NCI-H2107 (cell line): ENCODE results near the gene GLRX3.

Source experiments
- DNase-seq: peaks from one replicate; lab custom pipeline; 2025; lab: John Stamatoyannopoulos, UW

The GLRX3 gene

GRCh38 chr10:130137659-130138478 is 1.7 kb downstream of the GLRX3 start:
- DNase-seq, result no peak

DNA sequence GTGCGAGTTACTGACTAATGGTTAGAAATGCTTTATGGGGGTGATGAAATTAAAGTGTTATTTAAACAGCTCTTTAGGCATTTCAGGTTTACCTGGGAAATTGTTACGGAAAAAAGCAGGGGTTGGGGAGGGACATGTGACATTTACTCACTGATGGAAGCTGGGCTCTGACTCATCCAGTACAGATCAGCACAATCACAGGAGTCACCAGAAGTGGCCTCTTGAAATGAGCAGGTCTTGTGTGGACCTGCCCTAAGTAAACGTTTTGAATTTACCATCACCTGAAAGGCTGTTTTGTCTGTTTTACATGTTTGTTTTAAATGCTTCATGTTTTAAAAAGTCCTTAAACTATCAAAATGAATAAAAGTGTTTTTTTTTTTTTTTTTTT is 2.3 kb downstream of the GLRX3 start:
- DNase-seq, result peak; percentile 38

DNA sequence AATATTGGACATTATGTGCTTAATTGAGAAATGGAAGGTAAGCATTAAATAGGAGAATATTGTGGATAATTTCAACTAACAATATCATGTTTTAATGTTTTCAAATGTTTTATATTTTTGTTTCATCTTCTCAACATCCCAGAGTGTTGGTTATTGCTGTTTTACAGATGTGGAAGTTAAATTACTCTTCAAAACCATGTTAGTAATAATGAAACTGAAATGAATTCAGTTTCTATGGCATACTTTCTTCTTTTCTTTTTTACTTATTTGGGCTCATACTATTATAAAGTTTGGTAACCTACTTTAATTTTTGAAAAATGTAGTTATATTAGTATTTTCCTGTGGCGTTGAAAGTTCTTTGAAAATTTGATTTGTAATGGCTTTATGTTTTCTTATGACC is 4.2 kb downstream of the GLRX3 start:
- no peak for DNase-seq

DNA sequence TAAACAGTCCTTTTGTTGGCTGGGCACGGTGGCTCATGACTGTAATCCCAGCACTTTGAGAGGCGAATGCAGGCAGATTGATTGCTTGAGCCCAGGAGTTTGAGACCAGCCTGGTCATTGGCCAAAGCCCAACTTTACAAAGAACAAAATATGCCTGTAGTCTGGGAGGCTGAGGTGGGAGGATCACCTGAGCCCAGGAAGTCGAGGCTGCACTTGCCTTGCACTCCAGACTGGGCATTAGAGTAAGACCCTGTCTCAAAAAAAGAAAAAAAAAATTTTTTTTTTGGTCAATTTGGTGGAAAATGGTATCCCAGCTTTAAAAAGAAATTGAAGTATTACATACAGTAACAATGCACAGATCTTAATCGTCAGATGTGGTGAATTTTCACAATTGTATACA is 4.8 kb downstream of the GLRX3 start:
- no peak for DNase-seq

DNA sequence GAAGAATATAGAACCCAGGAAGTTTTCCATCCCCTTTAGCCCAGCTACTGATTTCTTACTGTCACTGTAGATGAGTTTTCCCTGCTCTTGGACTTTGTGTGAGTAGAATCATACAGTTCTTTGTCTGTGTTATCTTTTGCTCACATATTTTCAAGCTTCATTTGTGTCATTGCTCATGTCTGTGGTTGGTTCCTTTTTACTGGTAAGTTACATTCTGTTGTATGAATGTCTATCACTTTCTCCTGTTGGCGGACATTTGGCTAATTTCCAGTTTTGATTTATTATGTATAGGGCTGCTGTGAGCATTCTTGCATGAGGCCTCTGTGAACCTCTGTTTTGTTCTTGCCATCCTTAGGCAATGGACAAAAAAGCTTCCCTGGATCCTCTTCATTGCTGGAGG is 5.3 kb downstream of the GLRX3 start:
- no peak for DNase-seq

DNA sequence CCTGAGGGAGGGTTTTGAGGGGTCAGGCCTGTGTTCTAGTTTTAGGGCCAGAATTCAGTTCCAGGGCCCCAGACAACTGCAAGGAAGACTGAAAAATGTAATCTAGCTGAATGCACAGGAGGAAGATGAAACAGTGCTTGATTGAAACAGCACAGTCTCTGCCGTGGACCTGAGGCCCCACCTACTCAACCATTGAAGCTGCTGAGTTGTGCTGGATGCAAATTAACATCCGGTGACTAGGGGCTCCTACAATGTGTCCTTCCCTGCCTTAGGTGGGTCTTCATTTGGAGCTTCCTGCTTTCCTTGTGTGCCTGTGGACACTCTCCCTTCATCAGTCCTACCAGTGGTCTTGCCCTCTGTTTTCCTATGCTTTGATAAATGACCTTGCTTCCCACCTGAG is 5.7 kb downstream of the GLRX3 start:
- DNase-seq, result no peak

- DNase-seq, result no peak
Observed at GRCh38 chr10:130146042-130146441, 9.9 kb downstream of the GLRX3 start.

- DNase-seq, result no peak
Observed at GRCh38 chr10:130159192-130159794, 23.1 kb downstream of the GLRX3 start.

- DNase-seq, result no peak
Observed at GRCh38 chr10:130160775-130161174, 24.6 kb downstream of the GLRX3 start.

DNA sequence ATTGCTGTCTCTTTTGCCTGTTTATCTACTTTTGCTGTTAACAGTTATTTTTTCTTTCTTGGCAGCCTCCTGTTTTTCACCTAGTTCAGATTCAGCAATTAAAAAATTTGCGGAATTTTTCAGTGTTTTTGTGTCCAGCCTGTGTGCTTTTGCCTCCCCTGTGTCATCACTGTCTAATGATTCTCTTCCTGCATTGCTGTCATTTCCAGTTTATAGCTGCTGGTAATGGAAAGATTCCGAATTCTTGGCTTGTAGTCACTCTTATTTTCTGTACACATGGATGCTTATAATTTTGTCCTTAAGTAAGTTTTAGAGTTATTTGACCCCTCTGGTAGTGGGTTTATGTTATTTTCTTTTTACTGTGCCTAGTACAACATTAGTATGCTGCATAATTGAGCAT is 25.1 kb downstream of the GLRX3 start:
- DNase-seq, result no peak

DNA sequence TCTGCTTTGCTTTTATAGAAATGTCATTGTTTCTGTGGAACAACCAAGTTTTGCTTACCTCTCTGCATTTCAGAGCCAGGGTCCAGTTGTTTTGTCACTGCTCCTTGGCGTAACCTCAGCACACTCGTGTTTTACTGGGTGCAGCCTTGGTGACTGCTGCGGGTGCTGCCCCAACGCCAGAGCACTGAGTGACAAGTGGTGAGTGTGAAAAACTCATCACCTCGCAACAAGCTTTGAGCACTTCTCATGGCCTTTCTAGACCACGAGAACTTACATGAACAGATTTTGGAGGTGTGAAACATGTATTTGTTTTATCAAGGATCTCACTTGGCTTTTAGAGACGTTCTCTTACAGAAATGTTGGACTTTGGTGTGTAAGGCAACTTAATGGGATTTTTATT is 31.0 kb downstream of the GLRX3 start:
- no peak for DNase-seq

DNA sequence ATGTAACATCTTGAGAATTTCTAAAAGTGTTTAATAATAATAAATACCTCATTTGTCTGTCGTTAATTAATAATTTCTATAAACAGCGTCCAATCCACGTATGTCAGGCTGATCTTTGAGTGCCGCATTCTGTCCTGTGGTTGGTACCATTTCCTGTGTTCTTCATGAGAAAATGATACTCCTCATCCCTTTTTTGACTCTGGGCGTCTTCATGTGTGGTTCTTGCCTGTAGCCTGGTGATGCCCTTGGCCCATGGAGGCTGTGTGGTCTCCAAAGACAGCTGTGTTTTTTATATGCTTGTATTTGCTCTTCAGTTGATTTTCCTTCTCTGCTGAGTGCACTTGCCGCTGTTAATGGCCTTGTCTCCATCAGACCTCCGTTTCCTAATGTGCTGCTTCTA is 31.5 kb downstream of the GLRX3 start:
- no peak for DNase-seq

- no peak for DNase-seq
Observed at GRCh38 chr10:130169136-130169859, 33.1 kb downstream of the GLRX3 start.

- no peak for DNase-seq
Observed at GRCh38 chr10:130171196-130171595, 35.0 kb downstream of the GLRX3 start.

DNA sequence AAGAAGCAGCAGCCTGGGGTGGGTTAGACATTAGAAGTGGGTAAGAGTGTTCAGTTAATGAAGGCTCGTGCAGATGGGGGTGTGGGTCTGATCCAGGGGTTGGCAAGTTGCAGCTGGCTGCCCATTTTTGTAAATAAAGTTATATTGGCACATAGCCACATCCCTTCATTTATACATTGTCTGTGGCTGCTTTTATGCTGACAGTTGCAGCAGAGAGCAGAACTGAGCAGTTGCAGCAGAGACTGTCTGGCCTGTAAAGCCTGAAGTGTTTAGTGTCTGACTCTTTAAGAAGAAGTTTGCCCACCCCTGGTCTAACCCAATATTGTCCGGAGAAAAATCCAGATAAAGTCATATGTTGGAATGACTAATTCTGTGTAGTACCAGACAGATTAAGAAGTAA is 38.1 kb downstream of the GLRX3 start:
- no peak for DNase-seq

GRCh38 chr10:130175074-130175473 is 38.9 kb downstream of the GLRX3 start:
- DNase-seq, result no peak

DNA sequence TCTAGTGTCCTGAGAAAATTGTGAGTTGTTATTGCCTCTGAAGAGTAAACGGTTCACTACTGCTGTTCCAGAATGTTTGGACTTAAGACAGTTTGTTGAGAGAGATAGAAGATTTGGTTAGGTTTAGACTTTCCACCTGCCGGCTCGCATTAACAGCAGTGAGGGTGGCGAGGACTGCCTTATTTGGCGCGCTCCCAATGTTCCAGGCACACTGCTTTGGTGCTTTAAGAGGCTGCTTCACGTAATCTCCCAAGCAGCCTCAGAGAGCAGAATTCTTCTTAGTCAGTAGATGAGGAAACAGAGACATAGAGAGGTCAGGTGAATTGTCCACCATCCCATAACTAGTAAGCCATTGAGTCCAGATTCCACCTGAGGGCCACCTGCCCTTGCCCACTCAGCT is 41.1 kb downstream of the GLRX3 start:
- no peak for DNase-seq

DNA sequence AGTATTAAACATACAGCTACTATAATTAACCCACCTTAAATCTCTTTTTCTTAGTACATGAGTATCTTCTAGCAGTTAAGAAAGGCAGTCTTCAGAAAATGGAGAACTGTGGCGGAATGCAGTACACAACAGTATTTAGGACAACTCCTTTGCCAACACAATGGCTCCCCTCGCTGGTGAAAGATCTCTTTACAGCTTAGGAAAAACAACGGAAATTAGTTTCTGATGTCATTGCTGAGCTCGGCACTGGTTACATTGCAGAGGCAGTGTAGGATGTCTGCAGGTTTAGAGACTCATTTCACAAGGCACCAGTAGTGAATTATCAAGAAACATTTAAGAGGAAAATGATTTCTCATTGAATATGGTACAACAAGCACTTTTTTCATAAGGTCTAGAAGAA is 43.4 kb downstream of the GLRX3 start:
- peak; percentile 13 for DNase-seq

GRCh38 chr10:130180416-130180815 is 44.2 kb downstream of the GLRX3 start:
- no peak for DNase-seq

- DNase-seq, result no peak
Observed at GRCh38 chr10:130181858-130182257, 45.7 kb downstream of the GLRX3 start.

DNA sequence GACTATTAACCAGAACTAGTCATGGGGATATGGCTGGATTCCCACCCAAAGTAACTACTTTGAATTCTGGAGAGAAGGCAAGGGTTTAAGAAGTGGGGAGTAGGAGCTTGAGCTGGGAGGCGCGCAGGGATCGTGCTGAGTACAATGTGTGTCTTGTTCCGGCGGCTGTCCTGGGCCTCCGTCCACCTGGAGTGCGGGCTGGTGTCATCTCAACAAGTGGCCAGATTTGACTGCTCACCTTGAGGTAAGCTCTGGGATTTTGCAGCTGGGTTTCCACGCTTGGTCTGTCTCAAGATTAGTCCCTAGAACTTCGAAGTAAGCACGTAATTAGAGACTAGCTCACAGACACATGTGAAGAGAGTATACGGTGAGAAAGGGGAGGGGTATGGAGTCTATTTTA is 49.4 kb downstream of the GLRX3 start:
- DNase-seq, result no peak

DNA sequence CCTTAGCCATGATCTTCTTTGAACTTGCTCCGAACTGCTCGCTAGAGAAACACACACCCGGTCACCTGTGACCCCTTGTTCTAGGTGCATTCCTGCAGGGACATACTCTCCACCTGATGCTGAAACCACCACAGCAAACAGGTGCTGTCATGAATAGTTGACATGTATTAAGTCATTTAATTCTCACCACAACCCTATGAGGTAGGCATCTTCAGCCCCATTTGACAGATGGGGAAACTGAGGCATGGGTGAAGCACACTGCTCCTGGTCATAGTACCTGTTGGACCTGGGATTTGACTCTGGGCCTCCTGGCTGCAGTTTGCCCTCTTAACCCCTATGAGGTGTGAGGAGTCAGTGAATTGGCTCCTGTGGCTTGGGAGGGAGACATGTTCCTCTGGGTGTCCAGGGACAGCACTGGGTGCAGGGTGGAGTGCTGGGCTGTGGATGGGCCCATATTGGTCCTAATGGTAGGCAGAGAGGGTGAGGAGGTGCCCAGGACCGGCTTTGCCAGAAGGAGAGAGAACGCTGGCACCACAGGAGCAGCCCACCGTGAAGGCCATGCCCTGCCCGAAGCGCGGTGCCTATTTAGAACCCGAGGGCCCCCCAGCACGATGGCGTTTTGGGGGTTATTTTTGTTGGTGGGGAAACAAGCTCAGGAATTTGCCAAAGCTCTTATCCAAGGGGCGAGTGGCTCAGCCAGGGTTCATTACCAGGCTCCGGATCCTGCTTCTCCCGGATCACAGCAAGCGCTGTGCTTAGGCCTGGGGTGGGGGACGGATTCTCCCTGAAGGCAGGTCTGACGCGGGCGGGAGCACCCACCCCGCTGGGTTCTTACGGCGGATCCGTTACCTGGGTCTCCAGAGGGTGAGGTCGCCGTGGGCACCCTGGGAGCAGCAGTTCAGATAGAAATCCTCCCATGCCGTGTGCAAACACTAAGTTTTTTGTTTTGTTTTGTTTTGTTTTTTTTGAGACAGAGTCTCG is 52.3 kb downstream of the GLRX3 start:
- no peak for DNase-seq
